ENCODE measurements around the gene DYRK3. TPM values are rescaled to one million over a fixed set of nuclear protein-coding genes. Genes with fewer than 3 reads are reported as not detected.

DYRK3 gene
- total and polyA plus RNA-seq, 10 of the 15 experiments (the other 5 are each of a cell fraction or from before 2014, with no cell fraction given) = 1.6 to 12.9 (median 10.3) TPM

DNA sequence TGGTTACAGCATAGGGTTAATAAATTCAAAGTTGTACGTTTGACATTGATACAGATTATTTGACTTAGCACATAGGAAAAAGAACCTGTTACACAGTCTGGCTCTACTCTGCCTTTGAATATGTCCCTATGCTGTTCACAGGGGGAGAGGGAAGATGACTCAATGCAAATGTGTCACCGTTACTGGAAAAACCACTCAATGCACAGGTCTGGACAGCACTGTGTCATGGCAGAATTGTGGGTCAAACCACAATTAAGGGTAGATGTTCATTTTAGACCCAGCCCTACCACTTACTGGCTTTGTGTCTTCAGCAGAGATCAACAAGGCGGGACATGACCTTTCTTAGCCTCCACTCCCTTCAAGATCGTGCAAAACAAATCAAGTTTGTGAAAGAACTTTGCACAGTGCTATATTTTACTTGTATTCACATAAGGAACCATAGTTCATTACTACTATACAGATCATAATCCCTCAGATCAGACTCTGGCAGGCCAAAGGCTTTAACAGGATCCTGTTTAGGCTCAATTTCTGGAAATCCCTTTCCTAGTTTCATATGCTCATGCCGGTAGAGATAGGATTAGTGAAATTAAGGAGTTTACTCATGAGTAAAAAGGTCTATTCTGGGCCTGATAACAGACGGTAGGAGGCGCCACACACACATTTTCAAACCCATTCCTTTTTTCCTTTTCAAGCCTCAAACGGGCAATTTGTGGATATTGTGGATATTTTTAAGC is 45.1 kb upstream of the DYRK3 start (continued):
- TF ChIP-seq, protein P1, sequence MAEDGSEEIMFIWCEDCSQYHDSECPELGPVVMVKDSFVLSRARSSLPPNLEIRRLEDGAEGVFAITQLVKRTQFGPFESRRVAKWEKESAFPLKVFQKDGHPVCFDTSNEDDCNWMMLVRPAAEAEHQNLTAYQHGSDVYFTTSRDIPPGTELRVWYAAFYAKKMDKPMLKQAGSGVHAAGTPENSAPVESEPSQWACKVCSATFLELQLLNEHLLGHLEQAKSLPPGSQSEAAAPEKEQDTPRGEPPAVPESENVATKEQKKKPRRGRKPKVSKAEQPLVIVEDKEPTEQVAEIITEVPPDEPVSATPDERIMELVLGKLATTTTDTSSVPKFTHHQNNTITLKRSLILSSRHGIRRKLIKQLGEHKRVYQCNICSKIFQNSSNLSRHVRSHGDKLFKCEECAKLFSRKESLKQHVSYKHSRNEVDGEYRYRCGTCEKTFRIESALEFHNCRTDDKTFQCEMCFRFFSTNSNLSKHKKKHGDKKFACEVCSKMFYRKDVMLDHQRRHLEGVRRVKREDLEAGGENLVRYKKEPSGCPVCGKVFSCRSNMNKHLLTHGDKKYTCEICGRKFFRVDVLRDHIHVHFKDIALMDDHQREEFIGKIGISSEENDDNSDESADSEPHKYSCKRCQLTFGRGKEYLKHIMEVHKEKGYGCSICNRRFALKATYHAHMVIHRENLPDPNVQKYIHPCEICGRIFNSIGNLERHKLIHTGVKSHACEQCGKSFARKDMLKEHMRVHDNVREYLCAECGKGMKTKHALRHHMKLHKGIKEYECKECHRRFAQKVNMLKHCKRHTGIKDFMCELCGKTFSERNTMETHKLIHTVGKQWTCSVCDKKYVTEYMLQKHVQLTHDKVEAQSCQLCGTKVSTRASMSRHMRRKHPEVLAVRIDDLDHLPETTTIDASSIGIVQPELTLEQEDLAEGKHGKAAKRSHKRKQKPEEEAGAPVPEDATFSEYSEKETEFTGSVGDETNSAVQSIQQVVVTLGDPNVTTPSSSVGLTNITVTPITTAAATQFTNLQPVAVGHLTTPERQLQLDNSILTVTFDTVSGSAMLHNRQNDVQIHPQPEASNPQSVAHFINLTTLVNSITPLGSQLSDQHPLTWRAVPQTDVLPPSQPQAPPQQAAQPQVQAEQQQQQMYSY (CRISPR knock-in tag; IDR thresholded peaks at IDR 0.05) = no peak
- TF ChIP-seq HCFC1 (IDR thresholded peaks at IDR 0.05; ENCODE audit: low read length) (no peak), RBBP5 (conservative IDR thresholded peaks at IDR 0.05) (no peak), E2F8 (IDR thresholded peaks at IDR 0.05; ENCODE audit: low read depth, partially characterized antibody) (no peak), POLR2AphosphoS5 (IDR thresholded peaks at IDR 0.05; ENCODE audit: low read length) (0 out of 2 replicates have a peak, but pooled peaks have one; percentile 42), GABPA (IDR thresholded peaks at IDR 0.05; ENCODE audit: low read depth) (no peak), USF1 (IDR thresholded peaks at IDR 0.05; ENCODE audit: borderline replicate concordance, extremely low read length, insufficient read depth, low read depth, low read length) (no peak), NFIC (IDR thresholded peaks at IDR 0.05; ENCODE audit: low read depth, low read length) (peak; percentile 50), NR2F1 (conservative IDR thresholded peaks at IDR 0.05) (peak; percentile 66), MTA3 (IDR thresholded peaks at IDR 0.05; ENCODE audit: borderline replicate concordance, low read length) (peak; percentile 73; the same call in 1 of the 2 replicates), SIN3A (IDR thresholded peaks at IDR 0.05; ENCODE audit: low read depth, low read length) (no peak)
- TF ChIP-seq, protein P2, sequence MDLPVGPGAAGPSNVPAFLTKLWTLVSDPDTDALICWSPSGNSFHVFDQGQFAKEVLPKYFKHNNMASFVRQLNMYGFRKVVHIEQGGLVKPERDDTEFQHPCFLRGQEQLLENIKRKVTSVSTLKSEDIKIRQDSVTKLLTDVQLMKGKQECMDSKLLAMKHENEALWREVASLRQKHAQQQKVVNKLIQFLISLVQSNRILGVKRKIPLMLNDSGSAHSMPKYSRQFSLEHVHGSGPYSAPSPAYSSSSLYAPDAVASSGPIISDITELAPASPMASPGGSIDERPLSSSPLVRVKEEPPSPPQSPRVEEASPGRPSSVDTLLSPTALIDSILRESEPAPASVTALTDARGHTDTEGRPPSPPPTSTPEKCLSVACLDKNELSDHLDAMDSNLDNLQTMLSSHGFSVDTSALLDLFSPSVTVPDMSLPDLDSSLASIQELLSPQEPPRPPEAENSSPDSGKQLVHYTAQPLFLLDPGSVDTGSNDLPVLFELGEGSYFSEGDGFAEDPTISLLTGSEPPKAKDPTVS (IDR thresholded peaks at IDR 0.05; ENCODE audit: low read depth, low read length) = no peak
- TF ChIP-seq, protein P3, sequence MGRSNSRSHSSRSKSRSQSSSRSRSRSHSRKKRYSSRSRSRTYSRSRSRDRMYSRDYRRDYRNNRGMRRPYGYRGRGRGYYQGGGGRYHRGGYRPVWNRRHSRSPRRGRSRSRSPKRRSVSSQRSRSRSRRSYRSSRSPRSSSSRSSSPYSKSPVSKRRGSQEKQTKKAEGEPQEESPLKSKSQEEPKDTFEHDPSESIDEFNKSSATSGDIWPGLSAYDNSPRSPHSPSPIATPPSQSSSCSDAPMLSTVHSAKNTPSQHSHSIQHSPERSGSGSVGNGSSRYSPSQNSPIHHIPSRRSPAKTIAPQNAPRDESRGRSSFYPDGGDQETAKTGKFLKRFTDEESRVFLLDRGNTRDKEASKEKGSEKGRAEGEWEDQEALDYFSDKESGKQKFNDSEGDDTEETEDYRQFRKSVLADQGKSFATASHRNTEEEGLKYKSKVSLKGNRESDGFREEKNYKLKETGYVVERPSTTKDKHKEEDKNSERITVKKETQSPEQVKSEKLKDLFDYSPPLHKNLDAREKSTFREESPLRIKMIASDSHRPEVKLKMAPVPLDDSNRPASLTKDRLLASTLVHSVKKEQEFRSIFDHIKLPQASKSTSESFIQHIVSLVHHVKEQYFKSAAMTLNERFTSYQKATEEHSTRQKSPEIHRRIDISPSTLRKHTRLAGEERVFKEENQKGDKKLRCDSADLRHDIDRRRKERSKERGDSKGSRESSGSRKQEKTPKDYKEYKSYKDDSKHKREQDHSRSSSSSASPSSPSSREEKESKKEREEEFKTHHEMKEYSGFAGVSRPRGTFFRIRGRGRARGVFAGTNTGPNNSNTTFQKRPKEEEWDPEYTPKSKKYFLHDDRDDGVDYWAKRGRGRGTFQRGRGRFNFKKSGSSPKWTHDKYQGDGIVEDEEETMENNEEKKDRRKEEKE (IDR thresholded peaks at IDR 0.05) = no peak
- TF ChIP-seq, protein P4, sequence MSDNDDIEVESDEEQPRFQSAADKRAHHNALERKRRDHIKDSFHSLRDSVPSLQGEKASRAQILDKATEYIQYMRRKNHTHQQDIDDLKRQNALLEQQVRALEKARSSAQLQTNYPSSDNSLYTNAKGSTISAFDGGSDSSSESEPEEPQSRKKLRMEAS (IDR thresholded peaks at IDR 0.05; ENCODE audit: low read depth, low read length) = no peak
- TF ChIP-seq, protein P5, sequence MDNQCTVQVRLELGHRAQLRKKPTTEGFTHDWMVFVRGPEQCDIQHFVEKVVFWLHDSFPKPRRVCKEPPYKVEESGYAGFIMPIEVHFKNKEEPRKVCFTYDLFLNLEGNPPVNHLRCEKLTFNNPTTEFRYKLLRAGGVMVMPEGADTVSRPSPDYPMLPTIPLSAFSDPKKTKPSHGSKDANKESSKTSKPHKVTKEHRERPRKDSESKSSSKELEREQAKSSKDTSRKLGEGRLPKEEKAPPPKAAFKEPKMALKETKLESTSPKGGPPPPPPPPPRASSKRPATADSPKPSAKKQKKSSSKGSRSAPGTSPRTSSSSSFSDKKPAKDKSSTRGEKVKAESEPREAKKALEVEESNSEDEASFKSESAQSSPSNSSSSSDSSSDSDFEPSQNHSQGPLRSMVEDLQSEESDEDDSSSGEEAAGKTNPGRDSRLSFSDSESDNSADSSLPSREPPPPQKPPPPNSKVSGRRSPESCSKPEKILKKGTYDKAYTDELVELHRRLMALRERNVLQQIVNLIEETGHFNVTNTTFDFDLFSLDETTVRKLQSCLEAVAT (IDR thresholded peaks at IDR 0.05) = no peak
